PC-3 (cell line): ENCODE results near the gene NECTIN3. TPM values are rescaled to one million over a fixed set of nuclear protein-coding genes. Genes with fewer than 3 reads are reported as not detected.
A peak's percentile ranks its signal among the peaks of the same experiment; 100 is the strongest.

ENCODE experiments used
- ATAC-seq: fragments of 200-7000 bp; cut with Tn5 transposase; 2 replicates; pipeline ENCODE4 v1.9.1; 2020; ENCODE audit warnings: mild to moderate bottlenecking, moderate library complexity
- BruUV-seq: library from RNA; stranded (reverse); fragments of 400-500 nt; replicated peaks from 2 replicates; lab custom pipeline; 2021; lab: Mats Ljungman, UMichigan
- CTCF ChIA-PET: fragments of 300-600 bp; sonication (Branson Sonifier 250); formaldehyde crosslinking; loops from one replicate; lab custom pipeline; 2022; ENCODE audit warnings: antibody characterized with exemption; lab: Charles Lee
- POLR2A ChIA-PET: fragments of 300-600 bp; sonication (Branson Sonifier 250); formaldehyde crosslinking; loops from one replicate; lab custom pipeline; 2022; ENCODE audit warnings: antibody characterized with exemption; ENCODE audit not compliant: unreplicated experiment; lab: Charles Lee
- DNase-seq: peaks from one replicate; pipeline ENCODE4 v3.0.0-alpha.2; 2015
- H2AFZ ChIP-seq: fragments of 300-600 bp; sonication (generic); 2 replicates; pipeline ENCODE4 v1.6.0; 2016; ENCODE audit warnings: antibody characterized with exemption, low read length
- H3F3A ChIP-seq: fragments of 300-600 bp; sonication (generic); one replicate; pipeline ENCODE4 v1.6.0; 2017; ENCODE audit warnings: antibody characterized with exemption, low read length, control low read depth, mild to moderate bottlenecking; ENCODE audit not compliant: unreplicated experiment
- H3K27ac ChIP-seq: fragments of 300-600 bp; sonication (generic); 2 replicates; pipeline ENCODE4 v1.5.1; 2016; ENCODE audit warnings: mild to moderate bottlenecking, low read length
- H3K27me3 ChIP-seq: fragments of 300-600 bp; sonication (generic); 2 replicates; pipeline ENCODE4 v1.6.1; 2016; ENCODE audit warnings: low read length, mixed read lengths
- H3K36me3 ChIP-seq: fragments of 300-600 bp; sonication (generic); 2 replicates; pipeline ENCODE4 v1.6.1; 2016; ENCODE audit warnings: low read depth, mixed run types, low read length, mixed read lengths
- H3K4me1 ChIP-seq: fragments of 300-600 bp; sonication (generic); 2 replicates; pipeline ENCODE4 v1.5.1; 2016; ENCODE audit warnings: low read length; ENCODE audit not compliant: insufficient read depth
- H3K4me2 ChIP-seq: fragments of 300-600 bp; sonication (generic); 2 replicates; pipeline ENCODE4 v1.6.0; 2016; ENCODE audit warnings: low read length
- H3K4me3 ChIP-seq: fragments of 300-600 bp; sonication (generic); 2 replicates; pipeline ENCODE4 v1.5.1; 2016; ENCODE audit warnings: mild to moderate bottlenecking, low read length, mixed read lengths
- H3K79me2 ChIP-seq: fragments of 300-600 bp; sonication (generic); 2 replicates; pipeline ENCODE4 v1.6.1; 2017; ENCODE audit warnings: low read length, mixed read lengths
- H3K9ac ChIP-seq: fragments of 300-600 bp; sonication (generic); 2 replicates; pipeline ENCODE4 v1.6.0; 2016; ENCODE audit warnings: mild to moderate bottlenecking, low read length
- H3K9me2 ChIP-seq: fragments of 300-600 bp; sonication (generic); replicated peaks from 2 replicates; pipeline ENCODE4 v1.6.1; 2016; ENCODE audit warnings: mixed run types, low read length, mixed read lengths
- H3K9me3 ChIP-seq: fragments of 300-600 bp; sonication (generic); 2 replicates; pipeline ENCODE4 v1.6.1; 2016; ENCODE audit warnings: low read length, mixed read lengths
- H4K20me1 ChIP-seq: fragments of 300-600 bp; sonication (generic); 2 replicates; pipeline ENCODE4 v1.6.1; 2016; ENCODE audit warnings: low read length, mixed read lengths
- EZH2 ChIP-seq: fragments of 300-600 bp; sonication (generic); IDR thresholded peaks from one replicate; pipeline ENCODE4 v1.6.1; 2017; ENCODE audit warnings: antibody characterized with exemption, mild to moderate bottlenecking, low read length; ENCODE audit not compliant: unreplicated experiment
- EZH2phosphoT487 ChIP-seq: fragments of 300-600 bp; sonication (generic); IDR thresholded peaks from 2 replicates; pipeline ENCODE4 v1.6.1; 2018; ENCODE audit warnings: mild to moderate bottlenecking, antibody characterized with exemption, low read length, borderline replicate concordance
- intact Hi-C: fragments of 100-400 bp; cut with micrococcal nuclease; formaldehyde crosslinking; loops from 2 replicates; pipeline ENCODE4 v1.9.0; 2023
- total RNA-seq: library from RNA; depleted of rRNA; stranded (reverse); fragments of >200 nt; gene quantifications from 2 replicates; pipeline ENCODE4 v1.2.3, GENCODE V29; 2014
- TF ChIP-seq, protein P1 (sequence below): fragments of 300-600 bp; sonication (generic); conservative IDR thresholded peaks from 2 replicates; pipeline ENCODE4 v1.5.1; 2017; ENCODE audit warnings: antibody characterized with exemption, low read depth, mild to moderate bottlenecking, low read length

Gene NECTIN3
- total RNA-seq, 1 experiment from 2014 or later, result 12.8 TPM

DNA sequence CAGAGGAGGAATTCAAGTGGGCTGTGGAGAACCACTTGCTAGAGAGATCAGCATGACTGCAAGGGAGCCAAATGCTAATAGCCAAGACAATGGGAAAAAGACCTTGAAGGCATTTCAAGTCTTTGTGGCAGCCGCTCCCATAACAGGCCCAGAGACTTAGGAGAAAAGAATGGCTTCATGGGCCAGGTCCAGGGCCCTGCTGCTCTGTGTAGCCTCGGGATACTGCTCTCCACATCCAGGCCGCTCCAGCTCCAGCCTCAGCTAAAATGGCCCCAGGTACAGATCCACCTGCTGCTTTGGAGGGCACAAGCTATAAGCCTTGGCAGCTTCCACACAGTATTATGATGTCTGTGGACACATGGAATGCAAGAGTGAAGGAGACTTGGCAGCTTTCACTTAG is 157.7 kb downstream of the NECTIN3 start:
- Histone ChIP-seq H3K9me2 (no peaks in the 10 kb centered on the region), H3K4me1 (peaks cover 9% of the 10 kb centered on the region), H3K9ac (no peak overlapping the region), H3K36me3 (no peaks in the 10 kb centered on the region), H3K27me3 (no peaks in the 10 kb centered on the region), H3K9me3 (no peaks in the 10 kb centered on the region), H3K27ac (no peak overlapping the region), H4K20me1 (no peaks in the 10 kb centered on the region), H3K4me3 (no peak overlapping the region), H3K79me2 (no peaks in the 10 kb centered on the region), H2AFZ (no peak overlapping the region), H3K4me2 (no peak overlapping the region), H3F3A (no peaks in the 10 kb centered on the region)
- ATAC-seq (no peak), DNase-seq (no peak)
- TF ChIP-seq EZH2phosphoT487, result no peak
- no peak for TF ChIP-seq EZH2
- TF ChIP-seq, protein P1, sequence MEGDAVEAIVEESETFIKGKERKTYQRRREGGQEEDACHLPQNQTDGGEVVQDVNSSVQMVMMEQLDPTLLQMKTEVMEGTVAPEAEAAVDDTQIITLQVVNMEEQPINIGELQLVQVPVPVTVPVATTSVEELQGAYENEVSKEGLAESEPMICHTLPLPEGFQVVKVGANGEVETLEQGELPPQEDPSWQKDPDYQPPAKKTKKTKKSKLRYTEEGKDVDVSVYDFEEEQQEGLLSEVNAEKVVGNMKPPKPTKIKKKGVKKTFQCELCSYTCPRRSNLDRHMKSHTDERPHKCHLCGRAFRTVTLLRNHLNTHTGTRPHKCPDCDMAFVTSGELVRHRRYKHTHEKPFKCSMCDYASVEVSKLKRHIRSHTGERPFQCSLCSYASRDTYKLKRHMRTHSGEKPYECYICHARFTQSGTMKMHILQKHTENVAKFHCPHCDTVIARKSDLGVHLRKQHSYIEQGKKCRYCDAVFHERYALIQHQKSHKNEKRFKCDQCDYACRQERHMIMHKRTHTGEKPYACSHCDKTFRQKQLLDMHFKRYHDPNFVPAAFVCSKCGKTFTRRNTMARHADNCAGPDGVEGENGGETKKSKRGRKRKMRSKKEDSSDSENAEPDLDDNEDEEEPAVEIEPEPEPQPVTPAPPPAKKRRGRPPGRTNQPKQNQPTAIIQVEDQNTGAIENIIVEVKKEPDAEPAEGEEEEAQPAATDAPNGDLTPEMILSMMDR, result no peak
- BruUV-seq, result no TSS peak
- ChIA-PET CTCF (no interaction called here), POLR2A (no interaction called here)
- intact Hi-C loops, result no loop called here

DNA sequence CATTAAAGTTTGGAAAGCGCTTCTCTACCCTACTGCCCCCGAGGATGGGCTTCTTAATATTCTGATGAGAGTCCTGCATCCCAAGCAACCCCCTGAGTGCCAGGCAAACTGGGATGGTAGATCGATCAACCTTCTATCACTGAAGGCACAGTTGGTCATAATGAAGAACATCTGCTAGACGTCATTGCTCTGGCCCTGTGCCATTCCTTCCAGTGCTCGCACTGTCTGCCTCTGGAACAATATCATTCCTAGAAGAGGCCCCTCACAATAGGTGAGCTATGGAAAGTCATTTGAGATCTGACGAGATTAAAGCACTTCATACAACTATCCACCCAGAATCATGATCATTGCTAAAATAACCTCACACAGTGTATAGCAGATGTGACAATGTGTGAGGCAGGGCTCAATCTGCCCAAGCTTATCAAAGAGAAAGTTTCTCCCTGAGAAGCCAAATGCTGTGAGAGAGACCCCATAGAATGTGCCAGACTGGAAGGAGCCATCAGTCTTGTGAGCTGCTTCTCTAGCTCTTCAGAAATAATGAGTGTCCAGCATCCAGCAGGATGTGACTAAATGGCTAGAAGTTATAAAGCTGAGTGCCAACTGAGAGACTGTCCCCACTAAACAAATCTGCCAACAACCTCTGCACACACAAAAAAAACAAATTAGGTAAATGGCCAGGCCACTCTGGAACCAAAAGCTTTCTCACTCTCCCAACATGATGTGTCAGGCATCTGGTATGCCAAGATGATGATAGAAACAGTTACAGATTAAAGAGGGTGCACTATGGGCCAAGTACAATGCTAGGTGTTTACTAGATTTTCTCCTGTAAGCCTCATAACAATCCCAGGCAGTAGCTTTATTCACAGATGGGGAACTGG is 165.5 kb downstream of the NECTIN3 start:
- DNase-seq (peak; percentile 82), ATAC-seq (peak; percentile 91)
- Histone ChIP-seq H2AFZ (no peak overlapping the region), H3K9me2 (no peaks in the 10 kb centered on the region), H3K27ac (peak overlapping the region; percentile 66), H3K4me1 (peaks cover 15% of the 10 kb centered on the region), H3K9ac (no peak overlapping the region), H3K36me3 (no peaks in the 10 kb centered on the region), H3F3A (no peaks in the 10 kb centered on the region), H3K4me3 (no peak overlapping the region), H3K4me2 (peak overlapping the region; percentile 26), H4K20me1 (no peaks in the 10 kb centered on the region), H3K9me3 (no peaks in the 10 kb centered on the region), H3K27me3 (no peaks in the 10 kb centered on the region), H3K79me2 (no peaks in the 10 kb centered on the region)
- POLR2A ChIA-PET, result interaction anchor here (0.6 kb wide), 1 partner anchor 12 kb away, joined by 3 read pairs; no protein-coding TSS in a partner anchor
- intact Hi-C loops, result no loop called here
- TF ChIP-seq, protein P1, result no peak
- no peak for TF ChIP-seq EZH2
- TF ChIP-seq EZH2phosphoT487, result no peak
- no TSS peak for BruUV-seq
- CTCF ChIA-PET, result interaction anchor here (0.5 to 0.6 kb wide), 3 partner anchors 101 to 1450 kb away, joined by 3 read pairs; no protein-coding TSS in a partner anchor

DNA sequence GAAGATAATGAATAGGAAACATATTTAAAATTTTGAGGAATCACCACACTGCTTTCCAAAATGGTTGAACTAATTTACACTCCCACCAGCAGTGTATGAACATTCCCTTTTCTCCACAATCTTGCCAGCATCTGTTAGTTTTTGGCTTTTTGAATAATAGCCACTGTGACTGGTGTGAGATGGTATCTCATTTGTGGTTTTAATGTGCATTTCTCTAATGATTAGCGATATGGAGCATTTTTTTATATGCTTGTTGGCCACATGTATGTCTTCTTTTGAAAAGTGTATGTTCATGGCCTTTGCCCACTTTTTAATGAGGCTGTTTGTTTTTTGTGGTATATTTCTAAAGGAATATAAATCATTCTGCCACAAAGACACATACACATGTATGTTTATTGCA is 166.3 kb downstream of the NECTIN3 start:
- peak; percentile 13; the same call in 1 of the 2 replicates for ATAC-seq
- Histone ChIP-seq H3K79me2 (no peaks in the 10 kb centered on the region), H3K4me1 (peaks cover 15% of the 10 kb centered on the region), H3K27ac (peak overlapping the region; percentile 62), H4K20me1 (no peaks in the 10 kb centered on the region), H3K9me2 (no peaks in the 10 kb centered on the region), H3F3A (no peaks in the 10 kb centered on the region), H3K36me3 (no peaks in the 10 kb centered on the region), H3K9me3 (no peaks in the 10 kb centered on the region), H3K27me3 (no peaks in the 10 kb centered on the region), H3K9ac (no peak overlapping the region), H3K4me3 (no peak overlapping the region), H3K4me2 (peak overlapping the region; percentile 26), H2AFZ (no peak overlapping the region)
- ChIA-PET POLR2A (no interaction called here), CTCF (no interaction called here)
- intact Hi-C loops, result no loop called here
- DNase-seq, result peak; percentile 7
- BruUV-seq, result no TSS peak
- TF ChIP-seq EZH2phosphoT487 (no peak), EZH2 (no peak)
- TF ChIP-seq, protein P1, result no peak
